ENCODE measurements around the gene C2orf76. TPM values are rescaled to one million over a fixed set of nuclear protein-coding genes. Genes with fewer than 3 reads are reported as not detected.

Gene C2orf76
- total RNA-seq, 1 donor from 2014 or later: not detected

GRCh38 chr2:119301413-119301812, 65.2 kb downstream of the C2orf76 start:
- H3K4me3 ChIP-seq: no peak overlapping the region
- intact Hi-C loops (cut with DNase I): no loop called here
- no peaks in the 10 kb centered on the region for H3K9me3 ChIP-seq
- no peaks in the 10 kb centered on the region for H3K4me1 ChIP-seq
- H3K27ac ChIP-seq: no peak overlapping the region
- H3K27me3 ChIP-seq: no peaks in the 10 kb centered on the region
- TF ChIP-seq, protein P1, sequence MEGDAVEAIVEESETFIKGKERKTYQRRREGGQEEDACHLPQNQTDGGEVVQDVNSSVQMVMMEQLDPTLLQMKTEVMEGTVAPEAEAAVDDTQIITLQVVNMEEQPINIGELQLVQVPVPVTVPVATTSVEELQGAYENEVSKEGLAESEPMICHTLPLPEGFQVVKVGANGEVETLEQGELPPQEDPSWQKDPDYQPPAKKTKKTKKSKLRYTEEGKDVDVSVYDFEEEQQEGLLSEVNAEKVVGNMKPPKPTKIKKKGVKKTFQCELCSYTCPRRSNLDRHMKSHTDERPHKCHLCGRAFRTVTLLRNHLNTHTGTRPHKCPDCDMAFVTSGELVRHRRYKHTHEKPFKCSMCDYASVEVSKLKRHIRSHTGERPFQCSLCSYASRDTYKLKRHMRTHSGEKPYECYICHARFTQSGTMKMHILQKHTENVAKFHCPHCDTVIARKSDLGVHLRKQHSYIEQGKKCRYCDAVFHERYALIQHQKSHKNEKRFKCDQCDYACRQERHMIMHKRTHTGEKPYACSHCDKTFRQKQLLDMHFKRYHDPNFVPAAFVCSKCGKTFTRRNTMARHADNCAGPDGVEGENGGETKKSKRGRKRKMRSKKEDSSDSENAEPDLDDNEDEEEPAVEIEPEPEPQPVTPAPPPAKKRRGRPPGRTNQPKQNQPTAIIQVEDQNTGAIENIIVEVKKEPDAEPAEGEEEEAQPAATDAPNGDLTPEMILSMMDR (IDR thresholded peaks at IDR 0.05): no peak
- H3K36me3 ChIP-seq: peaks cover 0 to 6% of the 10 kb centered on the region in 2 donors
- DNase-seq (ENCODE audit: low spot score in 2 of 2): no peak

DNA sequence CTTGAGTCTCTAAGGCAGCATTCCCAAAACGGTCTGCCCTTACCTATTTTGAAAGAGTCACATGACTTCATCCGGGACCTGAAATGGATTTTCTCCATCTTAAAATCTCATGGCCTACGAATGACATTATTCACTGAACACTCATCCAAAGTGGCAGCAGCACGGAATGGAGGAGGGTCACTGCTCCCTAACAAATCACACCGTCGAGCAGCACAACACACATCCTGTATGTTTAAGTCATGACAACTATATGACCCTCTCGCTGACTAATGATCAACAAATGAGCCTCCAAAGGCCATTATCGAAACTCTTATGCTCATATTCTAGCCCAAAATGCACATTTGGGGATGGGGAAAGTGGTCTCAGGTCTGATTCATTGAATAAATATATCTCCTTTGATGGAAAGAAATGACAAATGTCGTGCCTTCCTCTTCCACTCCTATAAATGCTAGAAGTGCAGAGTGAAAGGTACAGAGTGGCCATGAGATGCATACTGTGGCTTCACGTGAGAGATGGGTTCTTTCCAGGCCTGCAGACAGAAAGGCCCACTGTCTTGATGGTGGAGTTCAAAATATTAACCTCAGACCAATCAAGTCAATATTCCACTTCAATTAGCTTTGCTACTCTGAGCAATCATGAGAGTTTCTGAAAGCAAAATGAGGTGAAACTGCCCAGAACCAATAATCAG, 70.8 kb downstream of the C2orf76 start:
- H3K27ac ChIP-seq: no peak overlapping the region
- no peaks in the 10 kb centered on the region for H3K9me3 ChIP-seq
- no peaks in the 10 kb centered on the region for H3K27me3 ChIP-seq
- intact Hi-C loops (cut with DNase I): no loop called here
- H3K36me3 ChIP-seq: peaks cover 0 to 7% of the 10 kb centered on the region in 2 donors
- TF ChIP-seq, protein P1 (IDR thresholded peaks at IDR 0.05): no peak
- H3K4me3 ChIP-seq: no peak overlapping the region
- no peak for DNase-seq (ENCODE audit: low spot score in 2 of 2)
- no peaks in the 10 kb centered on the region for H3K4me1 ChIP-seq

- TF ChIP-seq, protein P1 (IDR thresholded peaks at IDR 0.05): no peak
- Histone ChIP-seq H3K4me1 (no peaks in the 10 kb centered on the region), H3K27me3 (no peaks in the 10 kb centered on the region), H3K9me3 (no peaks in the 10 kb centered on the region), H3K4me3 (no peak overlapping the region), H3K27ac (no peak overlapping the region), H3K36me3 (peaks cover 0 to 7% of the 10 kb centered on the region in 2 donors)
- intact Hi-C loops (cut with DNase I): no loop called here
- DNase-seq (ENCODE audit: low spot score in 2 of 2): no peak
These were observed 72.0 kb downstream of the C2orf76 start for GRCh38 chr2:119294671-119295070.

DNA sequence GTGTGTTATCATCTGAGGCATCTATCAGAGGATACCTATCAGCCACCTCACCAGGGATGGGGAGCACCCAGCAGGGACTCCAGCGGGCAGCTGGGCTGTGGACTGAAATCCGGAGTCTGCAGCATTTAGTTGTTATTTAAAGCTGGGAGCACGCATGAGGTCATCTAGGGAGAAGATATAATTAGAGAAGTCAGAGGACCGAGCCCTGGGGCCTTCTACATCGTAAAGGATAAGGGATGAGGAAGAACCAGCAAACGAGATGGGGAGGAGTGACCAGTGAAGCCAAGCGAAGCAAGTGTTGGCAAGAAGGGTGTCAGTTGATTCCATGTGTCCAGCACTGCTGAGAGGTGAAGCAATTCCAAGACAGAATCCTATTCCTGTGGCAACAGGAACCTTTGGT, 72.7 kb downstream of the C2orf76 start:
- Histone ChIP-seq H3K4me1 (no peaks in the 10 kb centered on the region), H3K27ac (no peak overlapping the region), H3K4me3 (no peak overlapping the region), H3K9me3 (no peaks in the 10 kb centered on the region), H3K36me3 (peaks cover 0 to 7% of the 10 kb centered on the region in 2 donors), H3K27me3 (no peaks in the 10 kb centered on the region)
- DNase-seq (ENCODE audit: low spot score in 2 of 2): no peak
- TF ChIP-seq, protein P1 (IDR thresholded peaks at IDR 0.05): no peak
- intact Hi-C loops (cut with DNase I): no loop called here

GRCh38 chr2:119293254-119293653, 73.4 kb downstream of the C2orf76 start:
- no peak overlapping the region for H3K4me3 ChIP-seq
- no peak overlapping the region for H3K27ac ChIP-seq
- no peaks in the 10 kb centered on the region for H3K27me3 ChIP-seq
- H3K9me3 ChIP-seq: no peaks in the 10 kb centered on the region
- no peak for DNase-seq (ENCODE audit: low spot score in 2 of 2)
- TF ChIP-seq, protein P1 (IDR thresholded peaks at IDR 0.05): no peak
- H3K4me1 ChIP-seq: no peaks in the 10 kb centered on the region
- intact Hi-C loops (cut with DNase I): no loop called here
- H3K36me3 ChIP-seq: peaks cover 0 to 7% of the 10 kb centered on the region in 2 donors
